Loucy (cell line): ENCODE results near the gene MECR.

Experiments used
- H2AFZ ChIP-seq: fragments of 200-600 bp; sonication (generic); 2 replicates; pipeline ENCODE4 v1.6.0; 2016; ENCODE audit warnings: antibody characterized with exemption, mild to moderate bottlenecking, low read length, moderate library complexity
- H3F3A ChIP-seq: fragments of 200-600 bp; 2 replicates; pipeline ENCODE4 v1.6.0; 2016; ENCODE audit warnings: antibody characterized with exemption, low read depth, mild to moderate bottlenecking
- H3K27me3 ChIP-seq: fragments of 200-600 bp; sonication (generic); 2 replicates; pipeline ENCODE4 v1.6.1; 2014; ENCODE audit warnings: low read length, mild to moderate bottlenecking; ENCODE audit not compliant: insufficient read depth, poor library complexity, severe bottlenecking
- H3K36me3 ChIP-seq: fragments of 200-600 bp; sonication (generic); 2 replicates; pipeline ENCODE4 v1.6.1; 2016; ENCODE audit warnings: low read length; ENCODE audit not compliant: insufficient read depth
- H3K4me1 ChIP-seq: fragments of 200-600 bp; sonication (generic); 2 replicates; pipeline ENCODE4 v1.5.1; 2014; ENCODE audit warnings: low read length, mild to moderate bottlenecking; ENCODE audit not compliant: insufficient read depth, poor library complexity, severe bottlenecking
- H3K4me2 ChIP-seq: fragments of 200-600 bp; sonication (generic); 2 replicates; pipeline ENCODE4 v1.6.0; 2014; ENCODE audit warnings: antibody characterized with exemption, low read length, low read depth, mild to moderate bottlenecking; ENCODE audit not compliant: poor library complexity, severe bottlenecking
- H3K4me3 ChIP-seq: fragments of 200-600 bp; sonication (generic); 2 replicates; pipeline ENCODE4 v1.5.1; 2014; ENCODE audit warnings: low read length, mild to moderate bottlenecking, mixed read lengths; ENCODE audit not compliant: poor library complexity, severe bottlenecking
- H3K79me2 ChIP-seq: fragments of 200-600 bp; sonication (generic); 2 replicates; pipeline ENCODE4 v1.6.1; 2014; ENCODE audit warnings: low read length; ENCODE audit not compliant: insufficient read depth
- H3K9ac ChIP-seq: fragments of 200-600 bp; sonication (generic); 2 replicates; pipeline ENCODE4 v1.6.0; 2014; ENCODE audit warnings: mild to moderate bottlenecking, low read depth, low read length, moderate library complexity; ENCODE audit not compliant: poor library complexity, severe bottlenecking
- H3K9me2 ChIP-seq: fragments of 200-600 bp; sonication (generic); replicated peaks from 2 replicates; pipeline ENCODE4 v1.6.1; 2016; ENCODE audit warnings: low read depth, low read length, mixed read lengths
- H3K9me3 ChIP-seq: fragments of 200-600 bp; sonication (generic); 2 replicates; pipeline ENCODE4 v1.6.1; 2014; ENCODE audit warnings: mild to moderate bottlenecking, antibody characterized with exemption, low read length, low read depth; ENCODE audit not compliant: insufficient read depth
- H4K20me1 ChIP-seq: fragments of 200-600 bp; sonication (generic); 2 replicates; pipeline ENCODE4 v1.6.0; 2014; ENCODE audit warnings: antibody characterized with exemption, low read length, mild to moderate bottlenecking; ENCODE audit not compliant: insufficient read depth, poor library complexity, severe bottlenecking
- EZH2phosphoT487 ChIP-seq: fragments of 200-600 bp; IDR thresholded peaks from 2 replicates; pipeline ENCODE4 v1.6.1; 2018; ENCODE audit warnings: antibody characterized with exemption, mild to moderate bottlenecking, moderate library complexity, borderline replicate concordance
- TF ChIP-seq, protein P1 (sequence below): fragments of 200-600 bp; sonication (generic); conservative IDR thresholded peaks from 2 replicates; pipeline ENCODE4 v1.5.1; 2014; ENCODE audit warnings: mild to moderate bottlenecking, antibody characterized with exemption, low read length

MECR gene

GRCh38 chr1:29266912-29267311 is 36.2 kb upstream of the MECR start:
- Histone ChIP-seq H3K27me3 (no peaks in the 10 kb centered on the region), H3K9me3 (no peaks in the 10 kb centered on the region), H3F3A (no peaks in the 10 kb centered on the region), H3K9me2 (no peaks in the 10 kb centered on the region), H3K4me3 (no peak overlapping the region), H2AFZ (no peak overlapping the region), H3K9ac (no peak overlapping the region), H3K4me1 (no peaks in the 10 kb centered on the region), H4K20me1 (no peaks in the 10 kb centered on the region), H3K79me2 (no peaks in the 10 kb centered on the region), H3K4me2 (no peak overlapping the region), H3K36me3 (no peaks in the 10 kb centered on the region)
- TF ChIP-seq, protein P1, sequence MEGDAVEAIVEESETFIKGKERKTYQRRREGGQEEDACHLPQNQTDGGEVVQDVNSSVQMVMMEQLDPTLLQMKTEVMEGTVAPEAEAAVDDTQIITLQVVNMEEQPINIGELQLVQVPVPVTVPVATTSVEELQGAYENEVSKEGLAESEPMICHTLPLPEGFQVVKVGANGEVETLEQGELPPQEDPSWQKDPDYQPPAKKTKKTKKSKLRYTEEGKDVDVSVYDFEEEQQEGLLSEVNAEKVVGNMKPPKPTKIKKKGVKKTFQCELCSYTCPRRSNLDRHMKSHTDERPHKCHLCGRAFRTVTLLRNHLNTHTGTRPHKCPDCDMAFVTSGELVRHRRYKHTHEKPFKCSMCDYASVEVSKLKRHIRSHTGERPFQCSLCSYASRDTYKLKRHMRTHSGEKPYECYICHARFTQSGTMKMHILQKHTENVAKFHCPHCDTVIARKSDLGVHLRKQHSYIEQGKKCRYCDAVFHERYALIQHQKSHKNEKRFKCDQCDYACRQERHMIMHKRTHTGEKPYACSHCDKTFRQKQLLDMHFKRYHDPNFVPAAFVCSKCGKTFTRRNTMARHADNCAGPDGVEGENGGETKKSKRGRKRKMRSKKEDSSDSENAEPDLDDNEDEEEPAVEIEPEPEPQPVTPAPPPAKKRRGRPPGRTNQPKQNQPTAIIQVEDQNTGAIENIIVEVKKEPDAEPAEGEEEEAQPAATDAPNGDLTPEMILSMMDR, result no peak
- TF ChIP-seq EZH2phosphoT487, result no peak

- no peak overlapping the region for H3K4me3 ChIP-seq
- H3K79me2 ChIP-seq, result no peaks in the 10 kb centered on the region
- H3K4me2 ChIP-seq, result no peak overlapping the region
- no peak overlapping the region for H2AFZ ChIP-seq
- no peaks in the 10 kb centered on the region for H3K36me3 ChIP-seq
- TF ChIP-seq, protein P1, result no peak
- TF ChIP-seq EZH2phosphoT487, result no peak
- H3K4me1 ChIP-seq, result no peaks in the 10 kb centered on the region
- no peaks in the 10 kb centered on the region for H3K9me3 ChIP-seq
- no peaks in the 10 kb centered on the region for H3K9me2 ChIP-seq
- H3K9ac ChIP-seq, result no peak overlapping the region
- no peaks in the 10 kb centered on the region for H3F3A ChIP-seq
- H4K20me1 ChIP-seq, result no peaks in the 10 kb centered on the region
- H3K27me3 ChIP-seq, result no peaks in the 10 kb centered on the region
Observed at GRCh38 chr1:29264773-29265389, 34.1 kb upstream of the MECR start.

GRCh38 chr1:29260531-29260930 is 29.8 kb upstream of the MECR start:
- Histone ChIP-seq H3K9me2 (no peaks in the 10 kb centered on the region), H3K79me2 (no peaks in the 10 kb centered on the region), H3K4me2 (no peak overlapping the region), H3K27me3 (no peaks in the 10 kb centered on the region), H3K4me3 (no peak overlapping the region), H3K36me3 (no peaks in the 10 kb centered on the region), H3K9ac (no peak overlapping the region), H4K20me1 (no peaks in the 10 kb centered on the region), H3F3A (no peaks in the 10 kb centered on the region), H3K9me3 (no peaks in the 10 kb centered on the region), H3K4me1 (no peaks in the 10 kb centered on the region), H2AFZ (no peak overlapping the region)
- TF ChIP-seq EZH2phosphoT487, result no peak
- TF ChIP-seq, protein P1, result no peak
